ENCODE measurements around the gene FAM114A2.
"Not testable (repeated sequence)": the region's sequence is repeated elsewhere in the genome, so short reads cannot be mapped to it uniquely, and the experiment has no call there.

Gene FAM114A2

GRCh38 chr5:154038707-154039457 is at the start of gene FAM114A2, which contains the start of gene MFAP3:
Gene FAM114A2, minus strand, starts transcription at chr5:154038910. Its CDS starts 3,957 bp downstream, at chr5:154034953.
Gene MFAP3, plus strand, starts transcription at chr5:154038967. Its CDS starts 10,756 bp downstream, at chr5:154049723.
- Histone ChIP-seq H3K9ac (ENCODE audit: low read depth, low read length) (peak within 1 kb of the TSS; percentile 75), H3K36me3 (ENCODE audit: insufficient read depth, low read length) (no peaks in the 10 kb centered on the region), H3K9me3 (ENCODE audit: control insufficient read depth, insufficient read depth, low read length) (no peaks in the 10 kb centered on the region), H3K4me1 (ENCODE audit: insufficient read depth, low read length) (no peaks in the 10 kb centered on the region)

- Histone ChIP-seq H3K36me3 (ENCODE audit: insufficient read depth, low read length) (no peaks in the 10 kb centered on the region), H3K4me1 (ENCODE audit: insufficient read depth, low read length) (peaks cover 13% of the 10 kb centered on the region), H3K9me3 (ENCODE audit: control insufficient read depth, insufficient read depth, low read length) (no peaks in the 10 kb centered on the region), H3K9ac (ENCODE audit: low read depth, low read length) (no peak overlapping the region)
These were observed 48.5 kb upstream of the FAM114A2 start for GRCh38 chr5:154087260-154087659.

GRCh38 chr5:154086641-154087040 is 47.9 kb upstream of the FAM114A2 start:
- no peaks in the 10 kb centered on the region for H3K9me3 ChIP-seq (ENCODE audit: control insufficient read depth, insufficient read depth, low read length)
- no peak overlapping the region for H3K9ac ChIP-seq (ENCODE audit: low read depth, low read length)
- peaks cover 6% of the 10 kb centered on the region for H3K4me1 ChIP-seq (ENCODE audit: insufficient read depth, low read length)
- no peaks in the 10 kb centered on the region for H3K36me3 ChIP-seq (ENCODE audit: insufficient read depth, low read length)

- H3K9me3 ChIP-seq (ENCODE audit: control insufficient read depth, insufficient read depth, low read length), result no peaks in the 10 kb centered on the region
- H3K36me3 ChIP-seq (ENCODE audit: insufficient read depth, low read length), result no peaks in the 10 kb centered on the region
- no peak overlapping the region for H3K9ac ChIP-seq (ENCODE audit: low read depth, low read length)
- peaks cover 6% of the 10 kb centered on the region; the same call in 1 of the 2 replicates for H3K4me1 ChIP-seq (ENCODE audit: insufficient read depth, low read length)
These were observed 47.4 kb upstream of the FAM114A2 start for GRCh38 chr5:154086146-154086545.

GRCh38 chr5:154084062-154084639 is 45.4 kb upstream of the FAM114A2 start:
- Histone ChIP-seq H3K4me1 (ENCODE audit: insufficient read depth, low read length) (peaks cover 6% of the 10 kb centered on the region; the same call in 1 of the 2 replicates), H3K9ac (ENCODE audit: low read depth, low read length) (no peak overlapping the region), H3K36me3 (ENCODE audit: insufficient read depth, low read length) (no peaks in the 10 kb centered on the region)

GRCh38 chr5:154081246-154081645 is 42.5 kb upstream of the FAM114A2 start:
- Histone ChIP-seq H3K9me3 (ENCODE audit: control insufficient read depth, insufficient read depth, low read length) (no peaks in the 10 kb centered on the region), H3K4me1 (ENCODE audit: insufficient read depth, low read length) (peaks cover 10% of the 10 kb centered on the region), H3K9ac (ENCODE audit: low read depth, low read length) (no peak overlapping the region), H3K36me3 (ENCODE audit: insufficient read depth, low read length) (no peaks in the 10 kb centered on the region)

More at GRCh38 chr5:154084062-154084639, 45.4 kb upstream of the FAM114A2 start:
- H3K9me3 ChIP-seq (ENCODE audit: control insufficient read depth, insufficient read depth, low read length), result no peaks in the 10 kb centered on the region

GRCh38 chr5:154078272-154078671 is 39.6 kb upstream of the FAM114A2 start:
- H3K9ac ChIP-seq (ENCODE audit: low read depth, low read length), result no peak overlapping the region
- H3K4me1 ChIP-seq (ENCODE audit: insufficient read depth, low read length), result peaks cover 10% of the 10 kb centered on the region
- H3K36me3 ChIP-seq (ENCODE audit: insufficient read depth, low read length), result no peaks in the 10 kb centered on the region
- H3K9me3 ChIP-seq (ENCODE audit: control insufficient read depth, insufficient read depth, low read length), result no peaks in the 10 kb centered on the region

GRCh38 chr5:154077696-154078095 is 39.0 kb upstream of the FAM114A2 start:
- no peak overlapping the region for H3K9ac ChIP-seq (ENCODE audit: low read depth, low read length)
- peaks cover 10% of the 10 kb centered on the region for H3K4me1 ChIP-seq (ENCODE audit: insufficient read depth, low read length)
- H3K36me3 ChIP-seq (ENCODE audit: insufficient read depth, low read length), result no peaks in the 10 kb centered on the region
- no peaks in the 10 kb centered on the region for H3K9me3 ChIP-seq (ENCODE audit: control insufficient read depth, insufficient read depth, low read length)

GRCh38 chr5:154076240-154076922 is 37.7 kb upstream of the FAM114A2 start:
- Histone ChIP-seq H3K36me3 (ENCODE audit: insufficient read depth, low read length) (no peaks in the 10 kb centered on the region), H3K9me3 (ENCODE audit: control insufficient read depth, insufficient read depth, low read length) (no peaks in the 10 kb centered on the region), H3K9ac (ENCODE audit: low read depth, low read length) (no peak overlapping the region), H3K4me1 (ENCODE audit: insufficient read depth, low read length) (peaks cover 10% of the 10 kb centered on the region)

- Histone ChIP-seq H3K9me3 (ENCODE audit: control insufficient read depth, insufficient read depth, low read length) (no peaks in the 10 kb centered on the region), H3K36me3 (ENCODE audit: insufficient read depth, low read length) (no peaks in the 10 kb centered on the region), H3K4me1 (ENCODE audit: insufficient read depth, low read length) (no peaks in the 10 kb centered on the region), H3K9ac (ENCODE audit: low read depth, low read length) (no peak overlapping the region)
These were observed 33.9 kb upstream of the FAM114A2 start for GRCh38 chr5:154072414-154073171.

GRCh38 chr5:154071799-154072413 is 33.2 kb upstream of the FAM114A2 start:
- no peak overlapping the region for H3K9ac ChIP-seq (ENCODE audit: low read depth, low read length)

GRCh38 chr5:154069854-154070253 is 31.1 kb upstream of the FAM114A2 start:
- not testable (repeated sequence) for H3K9ac ChIP-seq (ENCODE audit: low read depth, low read length); H3K36me3 ChIP-seq (ENCODE audit: insufficient read depth, low read length); H3K9me3 ChIP-seq (ENCODE audit: control insufficient read depth, insufficient read depth, low read length); H3K4me1 ChIP-seq (ENCODE audit: insufficient read depth, low read length)

More at GRCh38 chr5:154071799-154072413, 33.2 kb upstream of the FAM114A2 start:
- no peaks in the 10 kb centered on the region for H3K9me3 ChIP-seq (ENCODE audit: control insufficient read depth, insufficient read depth, low read length)
- H3K36me3 ChIP-seq (ENCODE audit: insufficient read depth, low read length), result no peaks in the 10 kb centered on the region
- H3K4me1 ChIP-seq (ENCODE audit: insufficient read depth, low read length), result no peaks in the 10 kb centered on the region

GRCh38 chr5:154065971-154066370 is 27.3 kb upstream of the FAM114A2 start:
- no peaks in the 10 kb centered on the region for H3K36me3 ChIP-seq (ENCODE audit: insufficient read depth, low read length)
- no peaks in the 10 kb centered on the region for H3K4me1 ChIP-seq (ENCODE audit: insufficient read depth, low read length)
- H3K9me3 ChIP-seq (ENCODE audit: control insufficient read depth, insufficient read depth, low read length), result no peaks in the 10 kb centered on the region
- no peak overlapping the region for H3K9ac ChIP-seq (ENCODE audit: low read depth, low read length)

GRCh38 chr5:154063372-154063771 is 24.7 kb upstream of the FAM114A2 start:
- no peaks in the 10 kb centered on the region for H3K9me3 ChIP-seq (ENCODE audit: control insufficient read depth, insufficient read depth, low read length)
- no peaks in the 10 kb centered on the region for H3K36me3 ChIP-seq (ENCODE audit: insufficient read depth, low read length)
- H3K9ac ChIP-seq (ENCODE audit: low read depth, low read length), result no peak overlapping the region
- H3K4me1 ChIP-seq (ENCODE audit: insufficient read depth, low read length), result peaks cover 6% of the 10 kb centered on the region; the same call in 1 of the 2 replicates

All from ES-I3 (cell line).